LNCaP clone FGC (cell line): ENCODE results near the gene CHRNA10.

Experiments
- DNase-seq: peaks from one replicate; pipeline ENCODE4 v3.0.0-alpha.2; 2011; ENCODE audit warnings: low read depth
- H3K4me3 ChIP-seq: 2 replicates; pipeline ENCODE4 v1.5.1; 2011; ENCODE audit warnings: mild to moderate bottlenecking, low read depth, low read length, control low read depth
- TF ChIP-seq, protein P1 (sequence below): IDR thresholded peaks from 2 replicates; pipeline ENCODE4 v1.5.1; 2012; ENCODE audit warnings: mild to moderate bottlenecking; ENCODE audit not compliant: control insufficient read depth, insufficient read depth; ENCODE audit errors: extremely low read depth

The CHRNA10 gene

DNA sequence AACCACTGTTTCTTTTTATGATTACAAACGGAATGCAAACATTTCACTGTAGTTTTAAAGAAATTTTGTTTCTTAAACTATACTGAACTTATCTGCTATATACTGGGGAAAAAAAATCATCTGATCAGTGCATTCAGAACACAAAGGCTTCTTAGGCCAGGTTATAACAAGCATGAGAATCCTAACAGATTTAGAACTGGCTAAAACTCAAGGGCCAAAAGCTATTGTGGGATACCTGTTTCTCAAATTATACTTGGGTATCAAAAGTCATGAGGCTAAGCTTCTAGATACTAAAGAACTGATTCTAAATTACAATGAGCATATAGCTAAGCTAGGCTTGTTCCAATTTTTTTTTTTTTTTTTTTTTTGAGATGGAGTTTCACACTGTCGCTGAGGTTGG lies 29.7 kb upstream of the CHRNA10 start:
- TF ChIP-seq, protein P1, sequence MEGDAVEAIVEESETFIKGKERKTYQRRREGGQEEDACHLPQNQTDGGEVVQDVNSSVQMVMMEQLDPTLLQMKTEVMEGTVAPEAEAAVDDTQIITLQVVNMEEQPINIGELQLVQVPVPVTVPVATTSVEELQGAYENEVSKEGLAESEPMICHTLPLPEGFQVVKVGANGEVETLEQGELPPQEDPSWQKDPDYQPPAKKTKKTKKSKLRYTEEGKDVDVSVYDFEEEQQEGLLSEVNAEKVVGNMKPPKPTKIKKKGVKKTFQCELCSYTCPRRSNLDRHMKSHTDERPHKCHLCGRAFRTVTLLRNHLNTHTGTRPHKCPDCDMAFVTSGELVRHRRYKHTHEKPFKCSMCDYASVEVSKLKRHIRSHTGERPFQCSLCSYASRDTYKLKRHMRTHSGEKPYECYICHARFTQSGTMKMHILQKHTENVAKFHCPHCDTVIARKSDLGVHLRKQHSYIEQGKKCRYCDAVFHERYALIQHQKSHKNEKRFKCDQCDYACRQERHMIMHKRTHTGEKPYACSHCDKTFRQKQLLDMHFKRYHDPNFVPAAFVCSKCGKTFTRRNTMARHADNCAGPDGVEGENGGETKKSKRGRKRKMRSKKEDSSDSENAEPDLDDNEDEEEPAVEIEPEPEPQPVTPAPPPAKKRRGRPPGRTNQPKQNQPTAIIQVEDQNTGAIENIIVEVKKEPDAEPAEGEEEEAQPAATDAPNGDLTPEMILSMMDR: no peak
- no peak overlapping the region for H3K4me3 ChIP-seq

GRCh38 chr11:3700410-3700809 lies 29.2 kb upstream of the CHRNA10 start:
- TF ChIP-seq, protein P1: no peak
- no peak for DNase-seq
- H3K4me3 ChIP-seq: no peak overlapping the region

More for the DNA sequence above, 29.7 kb upstream of the CHRNA10 start:
- DNase-seq: no peak

DNA sequence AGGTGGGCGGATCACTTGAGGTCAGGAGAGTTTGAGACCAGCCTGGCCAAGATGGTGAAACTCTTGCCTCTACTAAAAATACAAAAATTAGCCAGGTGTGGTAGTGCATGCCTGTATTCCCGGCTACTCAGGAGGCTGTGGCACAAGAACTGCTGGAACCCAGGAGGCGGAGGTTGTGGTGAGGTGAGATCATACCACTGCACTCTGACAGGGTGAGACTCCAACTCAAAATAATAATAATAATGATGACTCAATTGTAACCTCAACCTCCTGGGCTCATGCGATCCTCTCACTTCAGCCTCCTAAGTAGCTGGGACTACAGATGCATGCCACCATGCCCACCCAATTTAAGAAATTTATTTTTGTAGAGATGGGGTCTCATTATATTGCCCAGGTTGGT lies 15.6 kb upstream of the CHRNA10 start:
- DNase-seq: no peak
- TF ChIP-seq, protein P1: no peak
- no peak overlapping the region for H3K4me3 ChIP-seq

DNA sequence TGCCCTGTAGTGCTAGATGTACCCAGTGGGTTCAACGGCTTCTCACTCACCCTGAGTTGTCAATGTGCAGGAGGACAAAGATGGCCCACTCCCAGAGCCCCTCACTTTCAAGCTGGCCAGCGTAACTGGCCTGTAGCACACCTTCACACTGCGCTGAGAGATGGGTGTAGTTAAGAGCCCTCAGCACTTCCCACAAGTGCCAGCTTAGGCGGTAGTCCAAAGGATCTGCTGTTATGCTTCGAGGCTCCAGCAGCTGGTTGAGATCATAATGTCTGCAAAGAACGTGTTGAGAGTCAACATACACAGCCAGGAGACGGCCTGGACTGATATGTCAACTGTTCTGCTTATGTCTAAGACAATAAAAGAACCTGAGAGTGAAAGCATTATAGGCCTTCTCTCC lies 14.7 kb upstream of the CHRNA10 start:
- TF ChIP-seq, protein P1: no peak
- no peak overlapping the region for H3K4me3 ChIP-seq
- no peak for DNase-seq

DNA sequence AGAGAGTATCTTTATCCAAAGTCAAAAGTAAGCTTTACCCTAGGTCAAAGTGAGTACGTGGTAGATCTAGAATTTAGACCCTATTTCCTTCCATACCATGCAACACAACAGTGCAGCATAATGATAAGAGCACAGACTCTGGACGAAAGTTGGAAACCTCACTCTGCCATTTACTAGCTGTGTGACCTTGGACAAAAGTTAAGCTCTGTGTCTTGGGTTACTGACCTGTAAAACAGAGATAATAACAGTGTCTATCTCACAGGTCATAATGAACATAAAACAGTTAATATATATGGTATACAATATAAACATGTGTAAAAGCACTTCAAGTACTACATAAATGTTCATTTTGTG lies 13.6 kb upstream of the CHRNA10 start:
- no peak for DNase-seq
- TF ChIP-seq, protein P1: no peak
- no peak overlapping the region for H3K4me3 ChIP-seq

DNA sequence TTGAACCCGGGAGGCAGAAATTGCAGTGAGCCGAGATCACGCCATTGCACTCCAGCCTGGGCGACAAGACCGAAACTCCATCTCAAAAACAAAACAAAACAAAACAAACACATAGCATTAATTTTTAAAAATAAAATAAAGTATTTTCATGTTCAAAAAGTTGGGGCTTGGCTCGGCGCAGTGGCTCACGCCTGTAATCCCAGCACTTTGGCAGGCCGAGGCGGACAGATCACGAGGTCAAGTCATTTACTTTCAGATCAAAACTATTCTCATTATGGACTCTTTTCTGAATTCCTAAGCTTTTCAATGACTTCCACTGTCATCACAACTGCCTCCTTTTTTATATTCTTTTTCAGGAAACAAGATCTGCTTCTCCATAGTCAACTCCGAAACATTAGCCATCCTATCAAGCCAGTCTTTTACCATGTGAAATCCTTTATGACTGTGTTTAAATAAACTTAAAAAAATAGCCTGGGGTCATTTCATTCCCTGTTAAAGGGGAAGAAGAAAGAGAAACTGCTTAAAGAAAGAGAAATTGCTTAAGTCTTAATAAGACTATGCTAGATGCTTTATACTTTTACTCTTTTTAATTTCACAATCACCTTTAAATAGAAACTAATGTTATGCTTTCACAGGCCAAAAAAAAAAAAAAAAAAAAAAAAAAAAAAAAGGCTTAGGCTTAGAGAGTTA lies 13.1 kb upstream of the CHRNA10 start:
- H3K4me3 ChIP-seq: no peak overlapping the region
- TF ChIP-seq, protein P1: no peak
- DNase-seq: no peak

- TF ChIP-seq, protein P1: no peak
- H3K4me3 ChIP-seq: no peak overlapping the region
- DNase-seq: no peak
Observed at GRCh38 chr11:3683039-3683438, 11.9 kb upstream of the CHRNA10 start.
